Left lung (tissue), 10 donors: Measurements from ENCODE around the gene CCDC188. TPM values are rescaled to one million over a fixed set of nuclear protein-coding genes. Genes with fewer than 3 reads are reported as not detected.

Source experiments
- ATAC-seq: fragments of 200-7000 bp; cut with Tn5 transposase; one replicate; pipeline ENCODE4 v1.9.1; 2020; ENCODE audit warnings: moderate library complexity
- DNase-seq, 4 donors: peaks; one replicate each; pipeline ENCODE4 v3.0.0-alpha.2; 2013 to 2020
- H3K27ac ChIP-seq, 2 donors: fragments of 200-600 bp; sonication (generic) in 1 of 2; one replicate each; pipeline versions ENCODE4 v1.5.0 to v1.8.0; 2020 to 2021
- H3K27me3 ChIP-seq, 2 donors: fragments of 200-600 bp; sonication (generic) in 1 of 2; one replicate each; pipeline versions ENCODE4 v1.5.0 to v1.8.0; 2020 to 2021
- H3K36me3 ChIP-seq, 2 donors: fragments of 200-600 bp; sonication (generic) in 1 of 2; one replicate each; pipeline versions ENCODE4 v1.5.0 to v1.8.0; 2020 to 2021
- H3K4me1 ChIP-seq, 2 donors: fragments of 200-600 bp; one replicate each; pipeline ENCODE4 v1.8.0; 2021
- H3K4me3 ChIP-seq, 2 donors: fragments of 200-600 bp; sonication (generic) in 1 of 2; one replicate each; pipeline versions ENCODE4 v1.5.0 to v1.8.0; 2020 to 2021; ENCODE audit warnings: mild to moderate bottlenecking in 1 of 2
- H3K9me3 ChIP-seq, 2 donors: fragments of 200-600 bp; sonication (generic) in 1 of 2; one replicate each; pipeline versions ENCODE4 v1.5.0 to v1.8.0; 2020 to 2021
- CTCF ChIP-seq, 2 donors: fragments of 200-600 bp; sonication (generic) in 1 of 2; IDR thresholded peaks; one replicate each; pipeline versions ENCODE4 v1.5.0 to v1.8.0; 2021; ENCODE audit warnings: antibody characterized with exemption in 2 of 2
- intact Hi-C, 2 donors: fragments of 100-400 bp; cut with DNase I; formaldehyde crosslinking; loops; one replicate each; pipeline versions ENCODE4 v1.11.2 to v1.14.2; 2022
- polyA plus RNA-seq, 6 donors: library from polyadenylated mRNA; unstranded; fragments of 120-200 nt; gene quantifications; one replicate each; pipeline ENCODE4 v1.2.1, GENCODE V29; 2013; ENCODE audit not compliant: insufficient read length in 6 of 6
- total RNA-seq, 2 donors: library from RNA; stranded (reverse); fragmentation: NEBNext Ultra II Directional; extraction: Animal tissue kit (Norgen Biotek cat#: 25700); gene quantifications; one replicate each; pipeline ENCODE4 v1.2.1, GENCODE V29; 2021
- donor health status: DM: no; HTN: yes; CAD: no.
- donor health status: DM: no; HTN: no; CAD: no.

CCDC188 gene
- total and polyA plus RNA-seq, 8 donors = 1.1 to 3.9 (median 1.7) TPM

GRCh38 chr22:20192972-20193760 lies 42.3 kb upstream of the CCDC188 start:
- intact Hi-C loops = no loop called here
- DNase-seq (no peak), ATAC-seq (no peak)
- no peaks in the 10 kb centered on the region for H3K4me1 ChIP-seq
- H3K27ac ChIP-seq = no peak overlapping the region
- H3K36me3 ChIP-seq = no peaks in the 10 kb centered on the region
- no peak for TF ChIP-seq CTCF (IDR thresholded peaks at IDR 0.05)
- no peaks in the 10 kb centered on the region for H3K27me3 ChIP-seq
- no peak overlapping the region for H3K4me3 ChIP-seq
- no peaks in the 10 kb centered on the region for H3K9me3 ChIP-seq

- no peaks in the 10 kb centered on the region for H3K9me3 ChIP-seq
- H3K27me3 ChIP-seq = no peaks in the 10 kb centered on the region
- no peak overlapping the region for H3K4me3 ChIP-seq
- H3K4me1 ChIP-seq = no peaks in the 10 kb centered on the region
- DNase-seq (no peak), ATAC-seq (no peak)
- no peaks in the 10 kb centered on the region for H3K36me3 ChIP-seq
- no peak for TF ChIP-seq CTCF (IDR thresholded peaks at IDR 0.05)
- intact Hi-C loops = no loop called here
- no peak overlapping the region for H3K27ac ChIP-seq
Measured at GRCh38 chr22:20192293-20192971, 41.6 kb upstream of the CCDC188 start.

GRCh38 chr22:20191803-20192202 lies 40.9 kb upstream of the CCDC188 start:
- Histone ChIP-seq H3K9me3 (no peaks in the 10 kb centered on the region), H3K36me3 (no peaks in the 10 kb centered on the region), H3K4me1 (no peaks in the 10 kb centered on the region), H3K27me3 (no peaks in the 10 kb centered on the region), H3K4me3 (no peak overlapping the region), H3K27ac (no peak overlapping the region)
- TF ChIP-seq CTCF (IDR thresholded peaks at IDR 0.05) = no peak
- no peak for DNase-seq
- intact Hi-C loops = no loop called here
- no peak for ATAC-seq

- ATAC-seq = no peak
- TF ChIP-seq CTCF (IDR thresholded peaks at IDR 0.05) = no peak
- Histone ChIP-seq H3K27me3 (no peaks in the 10 kb centered on the region), H3K36me3 (no peaks in the 10 kb centered on the region), H3K4me3 (no peak overlapping the region), H3K27ac (no peak overlapping the region), H3K4me1 (no peaks in the 10 kb centered on the region), H3K9me3 (no peaks in the 10 kb centered on the region)
- intact Hi-C loops = no loop called here
- DNase-seq = no peak
Measured at GRCh38 chr22:20191000-20191515, 40.2 kb upstream of the CCDC188 start.

- ATAC-seq (no peak), DNase-seq (no peak)
- no peak for TF ChIP-seq CTCF (IDR thresholded peaks at IDR 0.05)
- Histone ChIP-seq H3K27ac (no peak overlapping the region), H3K36me3 (no peaks in the 10 kb centered on the region), H3K4me1 (no peaks in the 10 kb centered on the region), H3K27me3 (no peaks in the 10 kb centered on the region), H3K9me3 (no peaks in the 10 kb centered on the region), H3K4me3 (no peak overlapping the region)
- intact Hi-C loops = no loop called here
Measured at GRCh38 chr22:20188567-20188877, 37.7 kb upstream of the CCDC188 start.
